ENCODE results near the gene METTL21C. TPM values are rescaled to one million over a fixed set of nuclear protein-coding genes. Genes with fewer than 3 reads are reported as not detected.

METTL21C gene
- polyA plus RNA-seq, 1 donor from 2014 or later = not detected

GRCh38 chr13:102696465-102696864 is 1.6 kb upstream of the METTL21C start:
- H3K4me2 ChIP-seq (ENCODE audit: low read length) = no peak overlapping the region
- no peaks in the 10 kb centered on the region for H3K79me2 ChIP-seq (replicated peaks; ENCODE audit: insufficient read depth, low read length)
- no peaks in the 10 kb centered on the region for H3K27me3 ChIP-seq (ENCODE audit: insufficient read depth, low read depth, low read length)
- no peaks in the 10 kb centered on the region for H3K9me3 ChIP-seq (ENCODE audit: low read length)
- H3K27ac ChIP-seq (ENCODE audit: low read length) = no peak overlapping the region
- TF ChIP-seq POLR2AphosphoS5 (IDR thresholded peaks at IDR 0.05) = no peak
- no peak for TF ChIP-seq REST (IDR thresholded peaks at IDR 0.05; ENCODE audit: borderline replicate concordance)
- TF ChIP-seq RAD21 (conservative IDR thresholded peaks at IDR 0.05) = no peak
- no peak for TF ChIP-seq TAF1 (IDR thresholded peaks at IDR 0.05; ENCODE audit: low read depth)
- TF ChIP-seq MXI1 (conservative IDR thresholded peaks at IDR 0.05; ENCODE audit: poor library complexity, severe bottlenecking) = no peak
- no peak for TF ChIP-seq EZH2 (IDR thresholded peaks at IDR 0.05; ENCODE audit: borderline replicate concordance, insufficient read depth, low read length, poor library complexity, severe bottlenecking)
- TF ChIP-seq SMC3 (conservative IDR thresholded peaks at IDR 0.05; ENCODE audit: poor library complexity) = no peak
- TF ChIP-seq CTCF (IDR thresholded peaks at IDR 0.05; ENCODE audit: poor library complexity, severe bottlenecking) = no peak
- TF ChIP-seq EP300 (conservative IDR thresholded peaks at IDR 0.05; ENCODE audit: poor library complexity, severe bottlenecking) = no peak
- no peaks in the 10 kb centered on the region for H3F3A ChIP-seq (ENCODE audit: insufficient read depth, low read length, poor library complexity, severe bottlenecking)
- no peak overlapping the region for H2AFZ ChIP-seq (ENCODE audit: low read depth, low read length)
- H3K9ac ChIP-seq (ENCODE audit: low read length) = no peak overlapping the region
- H3K36me3 ChIP-seq (ENCODE audit: insufficient read depth, low read length) = no peaks in the 10 kb centered on the region
- H3K4me3 ChIP-seq (ENCODE audit: low read length) = no peak overlapping the region
- H3K9me2 ChIP-seq (ENCODE audit: insufficient read depth, low read length) = no peaks in the 10 kb centered on the region
- no peaks in the 10 kb centered on the region for H4K20me1 ChIP-seq (ENCODE audit: insufficient read depth)

GRCh38 chr13:102693776-102694175 is 1.1 kb downstream of the METTL21C start:
- Histone ChIP-seq H3K4me2 (ENCODE audit: low read length) (no peak overlapping the region), H3K9me3 (ENCODE audit: low read length) (no peaks in the 10 kb centered on the region), H4K20me1 (ENCODE audit: insufficient read depth) (no peaks in the 10 kb centered on the region), H3K27ac (ENCODE audit: low read length) (no peak overlapping the region), H3K79me2 (replicated peaks; ENCODE audit: insufficient read depth, low read length) (no peaks in the 10 kb centered on the region), H2AFZ (ENCODE audit: low read depth, low read length) (no peak overlapping the region), H3K4me3 (ENCODE audit: low read length) (no peak overlapping the region), H3K36me3 (ENCODE audit: insufficient read depth, low read length) (no peaks in the 10 kb centered on the region), H3K9me2 (ENCODE audit: insufficient read depth, low read length) (no peaks in the 10 kb centered on the region), H3F3A (ENCODE audit: insufficient read depth, low read length, poor library complexity, severe bottlenecking) (no peaks in the 10 kb centered on the region), H3K9ac (ENCODE audit: low read length) (no peak overlapping the region), H3K27me3 (ENCODE audit: insufficient read depth, low read depth, low read length) (no peaks in the 10 kb centered on the region)
- TF ChIP-seq MXI1 (conservative IDR thresholded peaks at IDR 0.05; ENCODE audit: poor library complexity, severe bottlenecking) = no peak
- TF ChIP-seq POLR2AphosphoS5 (IDR thresholded peaks at IDR 0.05) = no peak
- TF ChIP-seq RAD21 (conservative IDR thresholded peaks at IDR 0.05) = no peak
- TF ChIP-seq TAF1 (IDR thresholded peaks at IDR 0.05; ENCODE audit: low read depth) = no peak
- TF ChIP-seq EP300 (conservative IDR thresholded peaks at IDR 0.05; ENCODE audit: poor library complexity, severe bottlenecking) = no peak
- no peak for TF ChIP-seq SMC3 (conservative IDR thresholded peaks at IDR 0.05; ENCODE audit: poor library complexity)
- TF ChIP-seq REST (IDR thresholded peaks at IDR 0.05; ENCODE audit: borderline replicate concordance) = no peak
- no peak for TF ChIP-seq EZH2 (IDR thresholded peaks at IDR 0.05; ENCODE audit: borderline replicate concordance, insufficient read depth, low read length, poor library complexity, severe bottlenecking)
- no peak for TF ChIP-seq CTCF (IDR thresholded peaks at IDR 0.05; ENCODE audit: poor library complexity, severe bottlenecking)

Measured in neural cell (in vitro differentiated cells).